ENCODE measurements around the gene GPA33.

DNA sequence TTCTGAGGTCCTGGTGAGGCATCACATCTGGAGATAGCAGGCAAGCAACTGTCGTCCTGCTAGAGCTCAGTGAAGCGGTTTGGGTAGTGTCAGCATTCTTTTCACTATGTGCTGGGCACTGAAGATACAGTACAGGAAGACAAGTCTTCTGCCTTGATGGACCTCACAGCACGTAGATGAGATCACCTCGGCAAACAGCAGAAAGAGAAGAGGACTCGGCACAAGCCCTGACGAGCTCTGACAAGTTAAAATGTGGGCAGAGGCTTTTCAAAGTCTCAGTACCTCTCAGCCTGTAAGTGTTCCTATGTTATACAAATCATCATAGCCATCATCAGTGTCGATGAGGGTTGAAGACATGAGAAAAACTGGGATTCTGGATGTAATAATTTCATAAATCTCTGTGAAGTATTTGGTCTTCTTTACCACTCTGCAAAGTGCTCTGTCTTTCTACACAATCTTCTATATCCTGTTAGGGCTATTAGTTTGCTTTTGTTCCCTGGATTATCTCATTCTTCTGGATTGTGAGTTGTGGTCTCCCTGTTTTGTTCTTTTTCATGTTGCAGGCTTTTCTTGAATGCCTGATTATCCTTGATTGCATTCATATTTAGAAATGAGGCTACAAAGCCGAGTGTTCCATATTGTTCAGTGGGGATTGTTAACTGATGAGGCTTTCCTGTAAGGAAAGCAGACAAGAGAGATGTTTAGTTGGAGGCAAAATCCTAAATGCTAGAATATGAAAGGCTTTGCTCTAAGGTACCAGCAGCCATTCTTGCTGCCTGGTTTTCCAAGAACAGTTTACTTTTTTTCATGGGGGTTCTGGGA lies 76.9 kb downstream of the GPA33 start:
- TF ChIP-seq, protein P1, sequence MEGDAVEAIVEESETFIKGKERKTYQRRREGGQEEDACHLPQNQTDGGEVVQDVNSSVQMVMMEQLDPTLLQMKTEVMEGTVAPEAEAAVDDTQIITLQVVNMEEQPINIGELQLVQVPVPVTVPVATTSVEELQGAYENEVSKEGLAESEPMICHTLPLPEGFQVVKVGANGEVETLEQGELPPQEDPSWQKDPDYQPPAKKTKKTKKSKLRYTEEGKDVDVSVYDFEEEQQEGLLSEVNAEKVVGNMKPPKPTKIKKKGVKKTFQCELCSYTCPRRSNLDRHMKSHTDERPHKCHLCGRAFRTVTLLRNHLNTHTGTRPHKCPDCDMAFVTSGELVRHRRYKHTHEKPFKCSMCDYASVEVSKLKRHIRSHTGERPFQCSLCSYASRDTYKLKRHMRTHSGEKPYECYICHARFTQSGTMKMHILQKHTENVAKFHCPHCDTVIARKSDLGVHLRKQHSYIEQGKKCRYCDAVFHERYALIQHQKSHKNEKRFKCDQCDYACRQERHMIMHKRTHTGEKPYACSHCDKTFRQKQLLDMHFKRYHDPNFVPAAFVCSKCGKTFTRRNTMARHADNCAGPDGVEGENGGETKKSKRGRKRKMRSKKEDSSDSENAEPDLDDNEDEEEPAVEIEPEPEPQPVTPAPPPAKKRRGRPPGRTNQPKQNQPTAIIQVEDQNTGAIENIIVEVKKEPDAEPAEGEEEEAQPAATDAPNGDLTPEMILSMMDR (IDR thresholded peaks at IDR 0.05; ENCODE audit: insufficient read depth, low read length) = no peak
- no peak for TF ChIP-seq POLR2AphosphoS5 (IDR thresholded peaks at IDR 0.05; ENCODE audit: low read depth)
- TF ChIP-seq, protein P2, sequence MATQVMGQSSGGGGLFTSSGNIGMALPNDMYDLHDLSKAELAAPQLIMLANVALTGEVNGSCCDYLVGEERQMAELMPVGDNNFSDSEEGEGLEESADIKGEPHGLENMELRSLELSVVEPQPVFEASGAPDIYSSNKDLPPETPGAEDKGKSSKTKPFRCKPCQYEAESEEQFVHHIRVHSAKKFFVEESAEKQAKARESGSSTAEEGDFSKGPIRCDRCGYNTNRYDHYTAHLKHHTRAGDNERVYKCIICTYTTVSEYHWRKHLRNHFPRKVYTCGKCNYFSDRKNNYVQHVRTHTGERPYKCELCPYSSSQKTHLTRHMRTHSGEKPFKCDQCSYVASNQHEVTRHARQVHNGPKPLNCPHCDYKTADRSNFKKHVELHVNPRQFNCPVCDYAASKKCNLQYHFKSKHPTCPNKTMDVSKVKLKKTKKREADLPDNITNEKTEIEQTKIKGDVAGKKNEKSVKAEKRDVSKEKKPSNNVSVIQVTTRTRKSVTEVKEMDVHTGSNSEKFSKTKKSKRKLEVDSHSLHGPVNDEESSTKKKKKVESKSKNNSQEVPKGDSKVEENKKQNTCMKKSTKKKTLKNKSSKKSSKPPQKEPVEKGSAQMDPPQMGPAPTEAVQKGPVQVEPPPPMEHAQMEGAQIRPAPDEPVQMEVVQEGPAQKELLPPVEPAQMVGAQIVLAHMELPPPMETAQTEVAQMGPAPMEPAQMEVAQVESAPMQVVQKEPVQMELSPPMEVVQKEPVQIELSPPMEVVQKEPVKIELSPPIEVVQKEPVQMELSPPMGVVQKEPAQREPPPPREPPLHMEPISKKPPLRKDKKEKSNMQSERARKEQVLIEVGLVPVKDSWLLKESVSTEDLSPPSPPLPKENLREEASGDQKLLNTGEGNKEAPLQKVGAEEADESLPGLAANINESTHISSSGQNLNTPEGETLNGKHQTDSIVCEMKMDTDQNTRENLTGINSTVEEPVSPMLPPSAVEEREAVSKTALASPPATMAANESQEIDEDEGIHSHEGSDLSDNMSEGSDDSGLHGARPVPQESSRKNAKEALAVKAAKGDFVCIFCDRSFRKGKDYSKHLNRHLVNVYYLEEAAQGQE (IDR thresholded peaks at IDR 0.05; ENCODE audit: insufficient replicate concordance, low read depth) = no peak
- TF ChIP-seq SPI1 (IDR thresholded peaks at IDR 0.05; ENCODE audit: borderline replicate concordance, low read depth) = no peak

Data from HL-60 (cell line).